GM12878 (cell line): Measurements from ENCODE around the gene CTAGE9. TPM values are rescaled to one million over a fixed set of nuclear protein-coding genes. Genes with fewer than 3 reads are reported as not detected.

Experiments
- NR2C2 ChIP-seq: IDR thresholded peaks from 2 replicates; pipeline ENCODE4 v1.6.1; 2011; ENCODE audit warnings: borderline replicate concordance, low read depth; ENCODE audit not compliant: control insufficient read depth, insufficient read length
- SPI1 ChIP-seq: IDR thresholded peaks from 2 replicates; pipeline ENCODE4 v1.6.1; 2011; ENCODE audit warnings: low read depth, mild to moderate bottlenecking, low read length, moderate library complexity, borderline replicate concordance; ENCODE audit not compliant: insufficient read depth
- polyA plus RNA-seq, 11 experiments: library from polyadenylated mRNA; depleted of rRNA in 4 of 11; unstranded in 6 of 11; stranded (reverse) in 5 of 11; fragments of >200 nt; fragmentation: Nextera tagmentation in 4 of 11; fragmentation: Illumina TruSeq in 1 of 11; extraction: Ambion mirVana in 4 of 11; extraction: Trizol in 1 of 11; gene quantifications; 1 replicate in 1 of 11; 2 replicates in 10 of 11; pipeline versions ENCODE4 v1.2.1 to v1.2.3, GENCODE V29; 2011 to 2016; ENCODE audit warnings: inconsistent platforms in 2 of 11, missing spikeins in 2 of 11, low read depth in 1 of 11
- total RNA-seq, 4 experiments: library from RNA; depleted of rRNA in 3 of 4; stranded (reverse); fragments of >200 nt in 3 of 4; fragmentation: Illumina TruSeq in 1 of 4; extraction: Trizol in 1 of 4; gene quantifications; 2 replicates each; pipeline versions ENCODE4 v1.2.1 to v1.2.3, GENCODE V29; 2013 to 2021
- TF ChIP-seq, protein P1 (sequence below): fragments of 450-650 bp; IDR thresholded peaks from 2 replicates; pipeline ENCODE4 v1.6.1; 2017; ENCODE audit warnings: mild to moderate bottlenecking, moderate library complexity
- TF ChIP-seq, protein P2 (sequence below): fragments of 450-650 bp; formaldehyde crosslinking; IDR thresholded peaks from 2 replicates; pipeline ENCODE4 v1.4.0; 2020; ENCODE audit warnings: mild to moderate bottlenecking, moderate library complexity

The CTAGE9 gene
- total and polyA plus RNA-seq, 10 of the 15 experiments (the other 5 are each of a cell fraction or from before 2014, with no cell fraction given), result 0.06 TPM; not detected in 9

DNA sequence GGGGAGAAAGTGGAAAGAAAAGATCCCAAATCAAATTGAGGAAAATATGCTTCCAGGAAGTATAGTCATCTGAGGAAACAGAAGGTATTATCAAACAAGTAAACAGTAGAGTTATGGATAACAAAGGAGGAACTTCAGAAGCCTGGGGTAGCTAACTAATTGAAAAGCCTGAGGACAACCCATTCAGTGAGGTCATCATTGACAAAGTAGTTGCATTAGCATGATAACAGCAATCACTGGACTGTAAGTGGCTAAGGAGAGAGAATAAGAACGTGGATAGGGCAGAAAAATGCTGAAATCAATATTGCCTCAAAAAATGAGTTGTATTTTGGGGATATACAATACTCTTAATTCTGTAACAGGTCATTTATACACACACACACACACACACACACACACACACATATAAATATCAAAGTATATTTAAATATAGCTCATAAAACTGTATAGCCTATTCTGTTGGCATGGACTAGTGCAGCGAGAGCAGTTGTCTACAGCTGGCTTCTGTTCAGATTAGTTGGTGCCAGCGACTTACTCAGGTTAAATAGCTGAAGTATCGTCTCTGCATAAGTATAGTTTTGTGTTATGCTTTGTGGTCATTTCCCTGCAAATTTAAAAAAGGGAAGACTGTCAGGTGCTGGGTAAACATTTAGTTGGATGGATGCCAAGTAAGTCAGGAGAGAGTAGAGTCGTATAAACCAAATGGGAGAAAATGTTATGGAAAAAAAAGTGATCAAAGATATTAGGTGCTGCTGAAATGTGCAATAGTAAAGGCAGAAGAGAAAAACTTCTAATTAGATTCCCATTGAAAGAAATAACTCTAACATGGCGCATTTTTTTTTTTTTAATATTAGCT lies 33.8 kb upstream of the CTAGE9 start (continued):
- TF ChIP-seq, protein P1, sequence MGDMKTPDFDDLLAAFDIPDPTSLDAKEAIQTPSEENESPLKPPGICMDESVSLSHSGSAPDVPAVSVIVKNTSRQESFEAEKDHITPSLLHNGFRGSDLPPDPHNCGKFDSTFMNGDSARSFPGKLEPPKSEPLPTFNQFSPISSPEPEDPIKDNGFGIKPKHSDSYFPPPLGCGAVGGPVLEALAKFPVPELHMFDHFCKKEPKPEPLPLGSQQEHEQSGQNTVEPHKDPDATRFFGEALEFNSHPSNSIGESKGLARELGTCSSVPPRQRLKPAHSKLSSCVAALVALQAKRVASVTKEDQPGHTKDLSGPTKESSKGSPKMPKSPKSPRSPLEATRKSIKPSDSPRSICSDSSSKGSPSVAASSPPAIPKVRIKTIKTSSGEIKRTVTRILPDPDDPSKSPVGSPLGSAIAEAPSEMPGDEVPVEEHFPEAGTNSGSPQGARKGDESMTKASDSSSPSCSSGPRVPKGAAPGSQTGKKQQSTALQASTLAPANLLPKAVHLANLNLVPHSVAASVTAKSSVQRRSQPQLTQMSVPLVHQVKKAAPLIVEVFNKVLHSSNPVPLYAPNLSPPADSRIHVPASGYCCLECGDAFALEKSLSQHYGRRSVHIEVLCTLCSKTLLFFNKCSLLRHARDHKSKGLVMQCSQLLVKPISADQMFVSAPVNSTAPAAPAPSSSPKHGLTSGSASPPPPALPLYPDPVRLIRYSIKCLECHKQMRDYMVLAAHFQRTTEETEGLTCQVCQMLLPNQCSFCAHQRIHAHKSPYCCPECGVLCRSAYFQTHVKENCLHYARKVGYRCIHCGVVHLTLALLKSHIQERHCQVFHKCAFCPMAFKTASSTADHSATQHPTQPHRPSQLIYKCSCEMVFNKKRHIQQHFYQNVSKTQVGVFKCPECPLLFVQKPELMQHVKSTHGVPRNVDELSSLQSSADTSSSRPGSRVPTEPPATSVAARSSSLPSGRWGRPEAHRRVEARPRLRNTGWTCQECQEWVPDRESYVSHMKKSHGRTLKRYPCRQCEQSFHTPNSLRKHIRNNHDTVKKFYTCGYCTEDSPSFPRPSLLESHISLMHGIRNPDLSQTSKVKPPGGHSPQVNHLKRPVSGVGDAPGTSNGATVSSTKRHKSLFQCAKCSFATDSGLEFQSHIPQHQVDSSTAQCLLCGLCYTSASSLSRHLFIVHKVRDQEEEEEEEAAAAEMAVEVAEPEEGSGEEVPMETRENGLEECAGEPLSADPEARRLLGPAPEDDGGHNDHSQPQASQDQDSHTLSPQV, result no peak
- TF ChIP-seq, protein P2, sequence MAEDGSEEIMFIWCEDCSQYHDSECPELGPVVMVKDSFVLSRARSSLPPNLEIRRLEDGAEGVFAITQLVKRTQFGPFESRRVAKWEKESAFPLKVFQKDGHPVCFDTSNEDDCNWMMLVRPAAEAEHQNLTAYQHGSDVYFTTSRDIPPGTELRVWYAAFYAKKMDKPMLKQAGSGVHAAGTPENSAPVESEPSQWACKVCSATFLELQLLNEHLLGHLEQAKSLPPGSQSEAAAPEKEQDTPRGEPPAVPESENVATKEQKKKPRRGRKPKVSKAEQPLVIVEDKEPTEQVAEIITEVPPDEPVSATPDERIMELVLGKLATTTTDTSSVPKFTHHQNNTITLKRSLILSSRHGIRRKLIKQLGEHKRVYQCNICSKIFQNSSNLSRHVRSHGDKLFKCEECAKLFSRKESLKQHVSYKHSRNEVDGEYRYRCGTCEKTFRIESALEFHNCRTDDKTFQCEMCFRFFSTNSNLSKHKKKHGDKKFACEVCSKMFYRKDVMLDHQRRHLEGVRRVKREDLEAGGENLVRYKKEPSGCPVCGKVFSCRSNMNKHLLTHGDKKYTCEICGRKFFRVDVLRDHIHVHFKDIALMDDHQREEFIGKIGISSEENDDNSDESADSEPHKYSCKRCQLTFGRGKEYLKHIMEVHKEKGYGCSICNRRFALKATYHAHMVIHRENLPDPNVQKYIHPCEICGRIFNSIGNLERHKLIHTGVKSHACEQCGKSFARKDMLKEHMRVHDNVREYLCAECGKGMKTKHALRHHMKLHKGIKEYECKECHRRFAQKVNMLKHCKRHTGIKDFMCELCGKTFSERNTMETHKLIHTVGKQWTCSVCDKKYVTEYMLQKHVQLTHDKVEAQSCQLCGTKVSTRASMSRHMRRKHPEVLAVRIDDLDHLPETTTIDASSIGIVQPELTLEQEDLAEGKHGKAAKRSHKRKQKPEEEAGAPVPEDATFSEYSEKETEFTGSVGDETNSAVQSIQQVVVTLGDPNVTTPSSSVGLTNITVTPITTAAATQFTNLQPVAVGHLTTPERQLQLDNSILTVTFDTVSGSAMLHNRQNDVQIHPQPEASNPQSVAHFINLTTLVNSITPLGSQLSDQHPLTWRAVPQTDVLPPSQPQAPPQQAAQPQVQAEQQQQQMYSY, result no peak
- TF ChIP-seq NR2C2, result no peak
- no peak for TF ChIP-seq SPI1
- TF ChIP-seq, all 136 proteins: peak for 0
